Mesendoderm (in vitro differentiated cells): ENCODE measurements around the gene ORM2.

Source experiments
- DNase-seq: peaks from one replicate; pipeline ENCODE4 v3.0.0; 2013
- H2AK5ac ChIP-seq: 2 replicates; pipeline ENCODE4 v1.6.1; 2013; ENCODE audit warnings: low read length, inconsistent platforms
- H2BK120ac ChIP-seq: 2 replicates; pipeline ENCODE4 v1.6.1; 2013; ENCODE audit warnings: low read depth, mild to moderate bottlenecking, low read length, moderate library complexity, mixed read lengths
- H2BK15ac ChIP-seq: replicated peaks from 2 replicates; pipeline ENCODE4 v1.6.1; 2013; ENCODE audit warnings: low read depth, mild to moderate bottlenecking, moderate library complexity
- H2BK5ac ChIP-seq: 2 replicates; pipeline ENCODE4 v1.6.1; 2013; ENCODE audit warnings: low read length, inconsistent platforms
- H3K18ac ChIP-seq: 2 replicates; pipeline ENCODE4 v1.6.1; 2013; ENCODE audit warnings: mild to moderate bottlenecking, low read length, mixed read lengths
- H3K23ac ChIP-seq: one replicate; pipeline ENCODE4 v1.6.1; 2013; ENCODE audit warnings: low read length
- H3K27ac ChIP-seq: 2 replicates; pipeline ENCODE4 v1.5.1; 2013; ENCODE audit warnings: low read depth, mild to moderate bottlenecking, inconsistent platforms, low read length, moderate library complexity
- H3K27me3 ChIP-seq: 2 replicates; pipeline ENCODE4 v1.6.1; 2013; ENCODE audit warnings: low read length, control low read depth, mild to moderate bottlenecking, inconsistent platforms; ENCODE audit not compliant: insufficient read depth, poor library complexity
- H3K36me3 ChIP-seq: 2 replicates; pipeline ENCODE4 v1.6.1; 2013; ENCODE audit warnings: low read length, inconsistent platforms; ENCODE audit not compliant: control insufficient read depth, insufficient read depth
- H3K4ac ChIP-seq: one replicate; pipeline ENCODE4 v1.6.1; 2013; ENCODE audit warnings: low read depth, mild to moderate bottlenecking, low read length, moderate library complexity
- H3K4me1 ChIP-seq: 2 replicates; pipeline ENCODE4 v1.6.1; 2013; ENCODE audit warnings: low read depth, low read length, inconsistent platforms; ENCODE audit not compliant: control insufficient read depth
- H3K4me2 ChIP-seq: 2 replicates; pipeline ENCODE4 v1.6.1; 2013; ENCODE audit warnings: low read length
- H3K4me3 ChIP-seq: 2 replicates; pipeline ENCODE4 v1.5.1; 2013; ENCODE audit warnings: mild to moderate bottlenecking, low read length
- H3K56ac ChIP-seq: one replicate; pipeline ENCODE4 v1.6.1; 2013; ENCODE audit warnings: low read length
- H3K79me1 ChIP-seq: 2 replicates; pipeline ENCODE4 v1.6.1; 2013; ENCODE audit warnings: low read length, inconsistent platforms
- H3K79me2 ChIP-seq: 2 replicates; pipeline ENCODE4 v1.6.1; 2013; ENCODE audit warnings: mild to moderate bottlenecking, low read length; ENCODE audit not compliant: control insufficient read depth, insufficient read depth
- H3K9ac ChIP-seq: 2 replicates; pipeline ENCODE4 v1.6.1; 2013; ENCODE audit warnings: low read length, inconsistent platforms
- H4K5ac ChIP-seq: one replicate; pipeline ENCODE4 v1.6.1; 2013; ENCODE audit warnings: low read length
- H4K8ac ChIP-seq: one replicate; pipeline ENCODE4 v1.6.1; 2013; ENCODE audit warnings: low read depth, mild to moderate bottlenecking, control low read depth, low read length, moderate library complexity
- WGBS: extraction: QIAGEN DNeasy Blood & Tissue Kit; methylation state at CpG from one replicate; pipeline ENCODE4 v1.1.7; 2013; ENCODE audit warnings: low lambda C conversion rate, missing lambda C conversion rate; ENCODE audit not compliant: insufficient coverage; ENCODE audit errors: extremely low coverage; 5-methylcytosine and 5-hydroxymethylcytosine counted together

Gene ORM2

DNA sequence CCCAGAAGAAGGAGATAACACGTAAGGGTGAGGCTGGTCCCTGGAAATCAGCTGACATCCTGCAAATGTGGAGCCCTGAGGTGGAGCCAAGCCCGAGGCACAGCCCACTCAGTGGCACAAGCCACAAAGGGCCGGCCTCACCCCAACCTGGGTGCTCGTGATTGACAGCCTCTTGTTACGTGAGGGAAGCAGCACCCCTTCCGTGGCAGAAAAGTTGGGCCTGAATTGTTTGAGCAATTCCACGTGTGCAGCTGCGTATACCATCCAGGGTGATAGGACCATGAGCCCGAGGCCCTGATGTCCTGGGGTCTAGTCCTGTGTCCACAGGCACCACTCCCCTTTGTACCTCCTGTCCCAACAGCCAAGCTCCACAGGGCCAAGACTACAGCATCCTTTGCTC, 4.8 kb downstream of the ORM2 start:
- no CpG with 5 or more reads among the region's 9 CpGs for WGBS

DNA sequence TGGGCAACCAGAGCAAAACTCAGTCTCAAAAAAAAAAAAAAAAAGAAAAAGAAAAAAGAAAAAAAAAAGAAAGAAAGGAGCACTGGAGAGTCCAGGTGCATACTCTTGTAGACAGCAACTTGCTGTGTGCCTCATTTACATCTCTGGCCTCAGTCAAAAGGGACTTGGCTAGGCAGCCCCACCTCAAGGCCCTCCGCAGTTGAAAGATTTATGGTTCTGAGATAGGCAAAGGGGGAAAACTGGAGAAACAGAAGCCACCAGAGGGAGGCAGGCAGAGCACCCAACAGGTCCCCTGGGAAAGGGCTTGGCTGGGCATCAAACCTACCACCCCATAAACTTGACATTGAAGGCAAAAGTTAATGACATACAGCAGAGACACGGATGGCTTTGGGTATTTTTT, 6.1 kb downstream of the ORM2 start:
- no peaks in the 10 kb centered on the region for H3K4me1 ChIP-seq
- no CpG with 5 or more reads among the region's 2 CpGs for WGBS
- H3K27ac ChIP-seq: no peak overlapping the region
- H3K36me3 ChIP-seq: no peaks in the 10 kb centered on the region
- no peak overlapping the region for H4K5ac ChIP-seq
- no peaks in the 10 kb centered on the region for H3K79me2 ChIP-seq
- no peak overlapping the region for H2AK5ac ChIP-seq
- H3K4me3 ChIP-seq: no peak overlapping the region
- H3K18ac ChIP-seq: no peak overlapping the region
- H3K9ac ChIP-seq: no peak overlapping the region
- no peak overlapping the region for H4K8ac ChIP-seq
- no peak for DNase-seq
- no peak overlapping the region for H2BK15ac ChIP-seq
- H3K79me1 ChIP-seq: no peaks in the 10 kb centered on the region
- no peak overlapping the region for H2BK120ac ChIP-seq
- H2BK5ac ChIP-seq: no peak overlapping the region
- H3K56ac ChIP-seq: no peak overlapping the region
- no peak overlapping the region for H3K23ac ChIP-seq
- H3K27me3 ChIP-seq: no peaks in the 10 kb centered on the region
- no peak overlapping the region for H3K4ac ChIP-seq
- H3K4me2 ChIP-seq: no peak overlapping the region

More for the DNA sequence above, 4.8 kb downstream of the ORM2 start:
- H2BK5ac ChIP-seq: no peak overlapping the region
- H3K4me2 ChIP-seq: no peak overlapping the region
- no peak overlapping the region for H2AK5ac ChIP-seq
- H2BK15ac ChIP-seq: no peak overlapping the region
- H3K4me1 ChIP-seq: no peaks in the 10 kb centered on the region
- H4K8ac ChIP-seq: no peak overlapping the region
- no peaks in the 10 kb centered on the region for H3K79me1 ChIP-seq
- no peaks in the 10 kb centered on the region for H3K36me3 ChIP-seq
- no peak overlapping the region for H3K9ac ChIP-seq
- no peak overlapping the region for H3K18ac ChIP-seq
- no peaks in the 10 kb centered on the region for H3K79me2 ChIP-seq
- H2BK120ac ChIP-seq: no peak overlapping the region
- no peak overlapping the region for H3K4ac ChIP-seq
- DNase-seq: no peak
- no peak overlapping the region for H4K5ac ChIP-seq
- no peak overlapping the region for H3K56ac ChIP-seq
- no peaks in the 10 kb centered on the region for H3K27me3 ChIP-seq
- H3K23ac ChIP-seq: no peak overlapping the region
- H3K4me3 ChIP-seq: no peak overlapping the region
- H3K27ac ChIP-seq: no peak overlapping the region

DNA sequence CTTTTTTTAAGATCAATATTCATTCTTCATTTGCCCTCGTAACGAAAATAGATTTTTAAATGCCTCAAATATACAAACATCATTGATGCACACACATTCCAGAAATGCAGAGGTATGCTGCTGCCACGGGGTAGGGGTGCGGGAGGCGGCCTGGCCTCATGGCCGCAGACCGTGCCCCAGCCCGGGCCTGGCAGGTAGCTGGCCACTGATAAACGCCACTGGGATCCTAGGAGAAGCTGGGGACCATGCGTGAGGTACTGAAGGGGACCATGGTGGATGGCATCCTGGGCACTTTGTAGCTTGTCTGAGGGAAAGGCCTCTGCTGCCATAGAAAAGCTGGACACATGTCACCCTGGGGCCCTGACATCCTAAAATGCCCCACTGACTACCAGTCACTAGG, 6.5 kb downstream of the ORM2 start:
- H3K18ac ChIP-seq: no peak overlapping the region
- H3K27ac ChIP-seq: no peak overlapping the region
- H3K56ac ChIP-seq: no peak overlapping the region
- no peak for DNase-seq
- H2BK5ac ChIP-seq: no peak overlapping the region
- H3K4me2 ChIP-seq: no peak overlapping the region
- no peaks in the 10 kb centered on the region for H3K79me2 ChIP-seq
- H3K4me3 ChIP-seq: no peak overlapping the region
- H4K5ac ChIP-seq: no peak overlapping the region
- H3K4me1 ChIP-seq: no peaks in the 10 kb centered on the region
- no peaks in the 10 kb centered on the region for H3K27me3 ChIP-seq
- no peak overlapping the region for H2BK120ac ChIP-seq
- no peaks in the 10 kb centered on the region for H3K79me1 ChIP-seq
- H3K9ac ChIP-seq: no peak overlapping the region
- no peak overlapping the region for H3K23ac ChIP-seq
- no peak overlapping the region for H3K4ac ChIP-seq
- no peak overlapping the region for H4K8ac ChIP-seq
- no peaks in the 10 kb centered on the region for H3K36me3 ChIP-seq
- no CpG with 5 or more reads among the region's 10 CpGs for WGBS
- no peak overlapping the region for H2BK15ac ChIP-seq
- H2AK5ac ChIP-seq: no peak overlapping the region

DNA sequence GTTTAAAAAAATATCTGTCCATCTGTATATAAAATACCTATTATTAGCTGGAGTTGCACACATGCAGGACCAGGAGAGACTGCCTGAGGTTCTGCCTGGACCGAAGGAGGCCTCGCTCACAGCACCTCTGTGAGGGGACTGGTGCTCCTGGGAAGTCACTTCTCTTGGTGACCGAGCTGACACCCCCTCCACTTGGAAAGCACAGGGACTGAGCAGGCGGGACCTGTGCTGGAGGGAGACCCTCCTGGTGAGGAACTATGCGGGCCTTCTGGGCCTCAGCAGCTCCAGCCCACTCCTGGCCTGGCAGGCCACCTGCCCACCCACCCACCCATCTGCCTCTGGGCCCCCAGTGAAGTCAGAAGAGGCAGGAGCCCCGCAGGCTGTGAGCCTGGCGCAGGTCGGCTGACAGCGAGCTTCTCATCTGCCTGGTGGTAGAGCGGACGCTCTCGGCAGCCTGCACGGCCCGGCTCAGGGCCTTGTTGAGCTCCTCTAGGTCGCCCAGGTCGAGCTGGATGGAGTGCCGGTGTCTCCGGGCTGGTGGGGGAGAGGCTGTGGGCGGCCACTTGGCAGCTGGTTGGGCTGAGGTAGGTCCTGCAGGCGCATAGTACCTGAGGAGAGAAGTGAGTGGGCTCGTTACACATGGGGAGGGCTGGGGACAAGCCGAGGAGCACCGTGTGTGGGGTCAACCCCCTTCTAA, 7.2 kb downstream of the ORM2 start:
- no peak overlapping the region for H3K27ac ChIP-seq
- no peak overlapping the region for H3K4me3 ChIP-seq
- no peak overlapping the region for H3K18ac ChIP-seq
- no peaks in the 10 kb centered on the region for H3K27me3 ChIP-seq
- no peak overlapping the region for H2BK120ac ChIP-seq
- no peak overlapping the region for H2BK15ac ChIP-seq
- no peak overlapping the region for H2BK5ac ChIP-seq
- no peak overlapping the region for H3K9ac ChIP-seq
- H3K4me1 ChIP-seq: no peaks in the 10 kb centered on the region
- H3K56ac ChIP-seq: no peak overlapping the region
- H3K23ac ChIP-seq: no peak overlapping the region
- H3K36me3 ChIP-seq: no peaks in the 10 kb centered on the region
- no peak overlapping the region for H2AK5ac ChIP-seq
- no peak overlapping the region for H4K5ac ChIP-seq
- no peaks in the 10 kb centered on the region for H3K79me1 ChIP-seq
- no peak overlapping the region for H3K4ac ChIP-seq
- no peaks in the 10 kb centered on the region for H3K79me2 ChIP-seq
- no CpG with 5 or more reads among the region's 23 CpGs for WGBS
- no peak overlapping the region for H4K8ac ChIP-seq
- H3K4me2 ChIP-seq: no peak overlapping the region
- DNase-seq: no peak

DNA sequence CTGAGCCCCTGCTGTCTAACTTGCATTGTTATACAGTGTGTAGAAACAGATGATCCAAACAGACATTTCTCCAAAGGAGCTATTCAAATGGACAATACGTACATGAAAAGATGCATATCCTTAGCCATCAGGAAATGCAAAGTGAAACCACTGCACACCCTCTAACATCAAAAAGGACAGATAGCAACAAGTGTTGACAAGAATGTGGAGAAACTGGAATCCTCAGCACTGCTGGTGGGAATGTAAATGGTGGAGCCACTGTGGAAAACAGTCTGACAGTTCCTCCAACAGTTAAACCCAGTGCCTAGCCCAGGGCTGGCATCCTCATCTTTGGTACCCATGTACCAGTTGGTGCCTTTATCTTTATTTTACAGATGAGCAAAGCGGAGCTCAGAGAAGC, 8.5 kb downstream of the ORM2 start:
- no peak overlapping the region for H4K8ac ChIP-seq
- H2AK5ac ChIP-seq: no peak overlapping the region
- H3K18ac ChIP-seq: no peak overlapping the region
- H3K23ac ChIP-seq: no peak overlapping the region
- H3K4me3 ChIP-seq: no peak overlapping the region
- H4K5ac ChIP-seq: no peak overlapping the region
- no peaks in the 10 kb centered on the region for H3K79me2 ChIP-seq
- no CpG with 5 or more reads among the region's 2 CpGs for WGBS
- no peak overlapping the region for H3K9ac ChIP-seq
- no peak overlapping the region for H3K4me2 ChIP-seq
- no peak overlapping the region for H2BK15ac ChIP-seq
- H3K4ac ChIP-seq: no peak overlapping the region
- H3K4me1 ChIP-seq: no peaks in the 10 kb centered on the region
- H3K56ac ChIP-seq: no peak overlapping the region
- H3K79me1 ChIP-seq: no peaks in the 10 kb centered on the region
- H3K27ac ChIP-seq: no peak overlapping the region
- H2BK120ac ChIP-seq: no peak overlapping the region
- DNase-seq: no peak
- H3K36me3 ChIP-seq: no peaks in the 10 kb centered on the region
- H2BK5ac ChIP-seq: no peak overlapping the region
- no peaks in the 10 kb centered on the region for H3K27me3 ChIP-seq
